GM12878 (cell line): ENCODE measurements around the gene SLC35C1. TPM values are rescaled to one million over a fixed set of nuclear protein-coding genes. Genes with fewer than 3 reads are reported as not detected.
A peak's percentile ranks its signal among the peaks of the same experiment; 100 is the strongest.

Experiments used
- ATAC-seq: fragments of 200-7000 bp; cut with Tn5 transposase; 3 replicates; pipeline ENCODE4 v1.9.1; 2020; ENCODE audit warnings: mild to moderate bottlenecking, moderate library complexity
- BruUV-seq: library from RNA; stranded (reverse); fragments of 400-500 nt; replicated peaks from 2 replicates; lab custom pipeline; 2021; lab: Mats Ljungman, UMichigan
- CTCF ChIA-PET: fragments of 300-600 bp; sonication (Branson Sonifier 250); formaldehyde crosslinking; extraction: SDS; loops from one replicate; lab custom pipeline; 2021; ENCODE audit warnings: inconsistent platforms; lab: Yijun Ruan, JAX
- POLR2A ChIA-PET: fragments of 350-600 bp; formaldehyde crosslinking; extraction: SDS; loops from one replicate; lab custom pipeline; 2021; ENCODE audit warnings: inconsistent platforms; lab: Charles Lee
- RAD21 ChIA-PET: fragments of 300-600 bp; sonication (Branson Sonifier 250); formaldehyde crosslinking; loops from one replicate; lab custom pipeline; 2023; ENCODE audit warnings: antibody characterized with exemption; ENCODE audit not compliant: unreplicated experiment; lab: Charles Lee
- SMC1A ChIA-PET: fragments of 300-600 bp; sonication (Branson Sonifier 250); formaldehyde crosslinking; loops from one replicate; lab custom pipeline; 2023; ENCODE audit not compliant: unreplicated experiment, uncharacterized antibody; lab: Charles Lee
- DNase-seq: peaks from one replicate; pipeline ENCODE4 v3.0.0-alpha.2; 2011; ENCODE audit warnings: low read depth, low spot score
- FAIRE-seq: peaks from 3 replicates; lab custom pipeline; 2011; peaks lifted over from hg19 to GRCh38; lab: Jason Lieb, UNC
- H2AFZ ChIP-seq: 2 replicates; pipeline ENCODE4 v1.6.0; 2011; ENCODE audit warnings: low read depth, low read length, control low read depth; ENCODE audit not compliant: control insufficient read depth
- H3K27ac ChIP-seq: 2 replicates; pipeline ENCODE4 v1.5.1; 2011; ENCODE audit warnings: control low read depth; ENCODE audit not compliant: control insufficient read depth, insufficient read depth
- H3K27me3 ChIP-seq, 2 experiments: replicated peaks in 1 of 2; 2 replicates each; pipeline versions ENCODE4 v1.6.0 to v1.6.1; 2011; ENCODE audit warnings: low read length in 1 of 2; ENCODE audit not compliant: control insufficient read depth in 2 of 2, insufficient read depth in 2 of 2
- H3K36me3 ChIP-seq, 2 experiments: 2 replicates each; pipeline ENCODE4 v1.5.1; 2011; ENCODE audit warnings: low read length in 1 of 2; ENCODE audit not compliant: control insufficient read depth in 2 of 2, insufficient read depth in 2 of 2
- H3K4me1 ChIP-seq: 2 replicates; pipeline ENCODE4 v1.6.1; 2011; ENCODE audit warnings: mild to moderate bottlenecking, low read length, moderate library complexity, mixed read lengths; ENCODE audit not compliant: control insufficient read depth, insufficient read depth
- H3K4me2 ChIP-seq: 2 replicates; pipeline ENCODE4 v1.6.0; 2011; ENCODE audit warnings: control low read depth; ENCODE audit not compliant: control insufficient read depth, insufficient read depth
- H3K4me3 ChIP-seq: fragments of 200-600 bp; sonication (generic); 2 replicates; pipeline ENCODE4 v1.5.1; 2016
- H3K79me2 ChIP-seq: 2 replicates; pipeline ENCODE4 v1.6.0; 2011; ENCODE audit warnings: low read length; ENCODE audit not compliant: control insufficient read depth, insufficient read depth
- H3K9ac ChIP-seq: 2 replicates; pipeline ENCODE4 v1.8.0; 2011; ENCODE audit warnings: low read length, control low read depth, mixed read lengths; ENCODE audit not compliant: control insufficient read depth, insufficient read depth
- H3K9me3 ChIP-seq: replicated peaks from 3 replicates; pipeline ENCODE4 v1.5.1; 2011; ENCODE audit warnings: mild to moderate bottlenecking, low read length; ENCODE audit not compliant: control insufficient read depth, insufficient read depth
- H4K20me1 ChIP-seq: 2 replicates; pipeline ENCODE4 v1.6.0; 2011; ENCODE audit not compliant: control insufficient read depth, insufficient read depth
- CHD4 ChIP-seq: fragments of 200-600 bp; sonication (generic); IDR thresholded peaks from 2 replicates; pipeline ENCODE4 v1.6.1; 2016; ENCODE audit warnings: mild to moderate bottlenecking
- FOS ChIP-seq: IDR thresholded peaks from 3 replicates; pipeline ENCODE4 v1.6.1; 2011; ENCODE audit warnings: borderline replicate concordance; ENCODE audit not compliant: insufficient read length; ENCODE audit errors: extremely low read depth
- FOXK2 ChIP-seq: fragments of 450-650 bp; IDR thresholded peaks from 2 replicates; pipeline ENCODE4 v1.6.1; 2017; ENCODE audit warnings: mild to moderate bottlenecking, moderate library complexity
- IKZF2 ChIP-seq, 2 experiments: fragments of 450-650 bp; IDR thresholded peaks; 2 replicates each; pipeline ENCODE4 v1.6.1; 2017; ENCODE audit warnings: mild to moderate bottlenecking in 2 of 2, moderate library complexity in 2 of 2
- MTA2 ChIP-seq: fragments of 450-650 bp; IDR thresholded peaks from 2 replicates; pipeline ENCODE4 v1.6.1; 2016; ENCODE audit warnings: low read depth, mild to moderate bottlenecking, moderate library complexity
- SUPT20H ChIP-seq: IDR thresholded peaks from 2 replicates; pipeline ENCODE4 v1.6.1; 2011; ENCODE audit warnings: low read depth, mild to moderate bottlenecking, low read length, moderate library complexity, borderline replicate concordance; ENCODE audit not compliant: control insufficient read depth
- WGBS: methylation state at CpG from one replicate; pipeline ENCODE4 v1.1.6; 2016; ENCODE audit warnings: low lambda C conversion rate; ENCODE audit not compliant: insufficient replicate concordance, insufficient coverage; ENCODE audit errors: missing lambda C conversion rate; 5-methylcytosine and 5-hydroxymethylcytosine counted together
- in situ Hi-C: fragments of 300-500 bp; cut with MboI; formaldehyde crosslinking; loops from 9 replicates; pipeline ENCODE4 v1.14.3; 2018; ENCODE audit warnings: mixed read lengths
- intact Hi-C: fragments of 100-400 bp; cut with micrococcal nuclease; formaldehyde crosslinking; loops from one replicate; pipeline ENCODE4 v1.14.2; 2022; ENCODE audit not compliant: unreplicated experiment
- polyA plus RNA-seq, 11 experiments: library from polyadenylated mRNA; depleted of rRNA in 4 of 11; unstranded in 6 of 11; stranded (reverse) in 5 of 11; fragments of >200 nt; fragmentation: Nextera tagmentation in 4 of 11; fragmentation: Illumina TruSeq in 1 of 11; extraction: Ambion mirVana in 4 of 11; extraction: Trizol in 1 of 11; gene quantifications; 1 replicate in 1 of 11; 2 replicates in 10 of 11; pipeline versions ENCODE4 v1.2.1 to v1.2.3, GENCODE V29; 2011 to 2016; ENCODE audit warnings: inconsistent platforms in 2 of 11, missing spikeins in 2 of 11, low read depth in 1 of 11
- total RNA-seq, 4 experiments: library from RNA; depleted of rRNA in 3 of 4; stranded (reverse); fragments of >200 nt in 3 of 4; fragmentation: Illumina TruSeq in 1 of 4; extraction: Trizol in 1 of 4; gene quantifications; 2 replicates each; pipeline versions ENCODE4 v1.2.1 to v1.2.3, GENCODE V29; 2013 to 2021
- TF ChIP-seq, protein P1 (sequence below): IDR thresholded peaks from 2 replicates; pipeline ENCODE4 v1.6.1; 2011; ENCODE audit warnings: borderline replicate concordance, low read depth, mild to moderate bottlenecking, moderate library complexity, low read length; ENCODE audit not compliant: insufficient read depth, poor library complexity, severe bottlenecking
- TF ChIP-seq, protein P2 (sequence below), 3 experiments: IDR thresholded peaks in 2 of 3; conservative IDR thresholded peaks in 1 of 3; 2 replicates each; pipeline ENCODE4 v1.5.1; 2011; ENCODE audit warnings: low read depth in 3 of 3, low read length in 3 of 3, mild to moderate bottlenecking in 3 of 3, control low read depth in 2 of 3, moderate library complexity in 2 of 3, inconsistent platforms in 1 of 3, mixed read lengths in 1 of 3; ENCODE audit not compliant: control insufficient read depth in 2 of 3, insufficient read depth in 1 of 3; ENCODE audit errors: extremely low read depth in 1 of 3

SLC35C1 gene
- total and polyA plus RNA-seq, 10 of the 15 experiments (the other 5 are each of a cell fraction or from before 2014, with no cell fraction given): 0.55 to 9.7 (median 4.3) TPM

DNA sequence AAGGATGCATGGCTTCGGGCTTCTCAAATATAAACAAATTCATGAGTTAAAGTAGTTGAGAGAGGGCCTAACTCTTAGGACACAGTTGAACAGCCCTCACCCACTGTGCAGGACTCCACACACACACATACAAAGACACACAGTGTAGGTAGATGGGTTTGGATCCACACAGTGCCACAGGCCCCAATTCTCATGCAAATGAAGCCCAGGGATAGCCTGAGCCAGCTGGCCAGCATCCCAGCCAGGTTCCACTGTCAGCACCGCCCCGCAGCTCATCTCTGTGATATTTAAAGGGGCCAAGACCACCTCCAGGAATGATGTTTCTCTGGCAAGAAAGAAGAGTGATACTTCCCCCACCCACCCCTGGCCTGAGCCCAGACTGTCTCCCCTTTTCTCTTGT lies 11.7 kb downstream of the SLC35C1 start:
- no peak overlapping the region for H3K4me3 ChIP-seq
- POLR2A ChIA-PET: interaction anchor here (0.8 to 3.0 kb wide), 6 partner anchors 11 to 101 kb away, joined by 3 to 19 read pairs (median 4); partner anchors contain the start of genes CRY2, PEX16 and SLC35C1

More for the DNA sequence above, 11.7 kb downstream of the SLC35C1 start:
- Histone ChIP-seq H3K9ac (no peak overlapping the region), H3K9me3 (no peaks in the 10 kb centered on the region), H3K79me2 (no peaks in the 10 kb centered on the region), H3K36me3 (no peaks in the 10 kb centered on the region; a peak in 2 of 4 replicates), H3K4me2 (no peak overlapping the region), H3K4me1 (peaks cover 10% of the 10 kb centered on the region), H3K27me3 (no peaks in the 10 kb centered on the region), H4K20me1 (no peaks in the 10 kb centered on the region), H3K27ac (no peak overlapping the region), H2AFZ (no peak overlapping the region)
- no peak for TF ChIP-seq MTA2
- TF ChIP-seq, protein P1, sequence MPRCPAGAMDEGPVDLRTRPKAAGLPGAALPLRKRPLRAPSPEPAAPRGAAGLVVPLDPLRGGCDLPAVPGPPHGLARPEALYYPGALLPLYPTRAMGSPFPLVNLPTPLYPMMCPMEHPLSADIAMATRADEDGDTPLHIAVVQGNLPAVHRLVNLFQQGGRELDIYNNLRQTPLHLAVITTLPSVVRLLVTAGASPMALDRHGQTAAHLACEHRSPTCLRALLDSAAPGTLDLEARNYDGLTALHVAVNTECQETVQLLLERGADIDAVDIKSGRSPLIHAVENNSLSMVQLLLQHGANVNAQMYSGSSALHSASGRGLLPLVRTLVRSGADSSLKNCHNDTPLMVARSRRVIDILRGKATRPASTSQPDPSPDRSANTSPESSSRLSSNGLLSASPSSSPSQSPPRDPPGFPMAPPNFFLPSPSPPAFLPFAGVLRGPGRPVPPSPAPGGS: no peak
- TF ChIP-seq FOXK2: no peak
- TF ChIP-seq SUPT20H: no peak
- no peak for TF ChIP-seq CHD4
- no peak for TF ChIP-seq FOS
- TF ChIP-seq, protein P2, sequence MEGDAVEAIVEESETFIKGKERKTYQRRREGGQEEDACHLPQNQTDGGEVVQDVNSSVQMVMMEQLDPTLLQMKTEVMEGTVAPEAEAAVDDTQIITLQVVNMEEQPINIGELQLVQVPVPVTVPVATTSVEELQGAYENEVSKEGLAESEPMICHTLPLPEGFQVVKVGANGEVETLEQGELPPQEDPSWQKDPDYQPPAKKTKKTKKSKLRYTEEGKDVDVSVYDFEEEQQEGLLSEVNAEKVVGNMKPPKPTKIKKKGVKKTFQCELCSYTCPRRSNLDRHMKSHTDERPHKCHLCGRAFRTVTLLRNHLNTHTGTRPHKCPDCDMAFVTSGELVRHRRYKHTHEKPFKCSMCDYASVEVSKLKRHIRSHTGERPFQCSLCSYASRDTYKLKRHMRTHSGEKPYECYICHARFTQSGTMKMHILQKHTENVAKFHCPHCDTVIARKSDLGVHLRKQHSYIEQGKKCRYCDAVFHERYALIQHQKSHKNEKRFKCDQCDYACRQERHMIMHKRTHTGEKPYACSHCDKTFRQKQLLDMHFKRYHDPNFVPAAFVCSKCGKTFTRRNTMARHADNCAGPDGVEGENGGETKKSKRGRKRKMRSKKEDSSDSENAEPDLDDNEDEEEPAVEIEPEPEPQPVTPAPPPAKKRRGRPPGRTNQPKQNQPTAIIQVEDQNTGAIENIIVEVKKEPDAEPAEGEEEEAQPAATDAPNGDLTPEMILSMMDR (IDR thresholded peaks at IDR 0.05 in 2 of 3, conservative IDR thresholded peaks at IDR 0.05 in 1 of 3; ENCODE audit: control insufficient read depth in 2 of 3, extremely low read depth in 1 of 3, insufficient read depth in 1 of 3, low read depth in 3 of 3, low read length in 3 of 3): no peak
- TF ChIP-seq IKZF2 (IDR thresholded peaks at IDR 0.05): no peak
- 82% methylated on average over 3 of the region's 3 CpGs for WGBS
- FAIRE-seq: no peak
- in situ Hi-C loops (no loop called here), intact Hi-C loops (no loop called here)
- no TSS peak for BruUV-seq
- ATAC-seq: peak; percentile 20; the same call in 2 of the 3 replicates
- ChIA-PET RAD21 (interaction anchor here (1.0 to 3.5 kb wide), 5 partner anchors 10 to 30 kb away, joined by 3 to 13 read pairs (median 4); partner anchors contain the start of gene CRY2), SMC1A (interaction anchor here (0.6 to 3.9 kb wide), 6 partner anchors 10 to 445 kb away, joined by 3 to 17 read pairs (median 4); partner anchors contain the start of gene CRY2), CTCF (interaction anchor here (1.4 to 3.6 kb wide), 5 partner anchors 7 to 45 kb away, joined by 5 to 18 read pairs (median 7); no protein-coding TSS in a partner anchor)
- no peak for DNase-seq
